Activated CD4-positive, alpha-beta T cell treated with anti-CD3 and anti-CD28 coated beads, Interleukin-2, amount 50 U/mL, for 48 hours (primary cell): ENCODE measurements around the gene MKNK2.
"Not testable (repeated sequence)": the region's sequence is repeated elsewhere in the genome, so short reads cannot be mapped to it uniquely, and the experiment has no call there.

Source experiments
- DNase-seq, 2 experiments: peaks; one replicate each; pipeline ENCODE4 v3.0.0-alpha.2; 2020

The MKNK2 gene

GRCh38 chr19:1990230-1991017 is 60.6 kb downstream of the MKNK2 start:
- no peak for DNase-seq

GRCh38 chr19:1989513-1990229 is 61.4 kb downstream of the MKNK2 start:
- no peak for DNase-seq

GRCh38 chr19:1988464-1988863 is 62.6 kb downstream of the MKNK2 start:
- DNase-seq = not testable (repeated sequence)
